Measurements from ENCODE around the gene PAGR1.

DNA sequence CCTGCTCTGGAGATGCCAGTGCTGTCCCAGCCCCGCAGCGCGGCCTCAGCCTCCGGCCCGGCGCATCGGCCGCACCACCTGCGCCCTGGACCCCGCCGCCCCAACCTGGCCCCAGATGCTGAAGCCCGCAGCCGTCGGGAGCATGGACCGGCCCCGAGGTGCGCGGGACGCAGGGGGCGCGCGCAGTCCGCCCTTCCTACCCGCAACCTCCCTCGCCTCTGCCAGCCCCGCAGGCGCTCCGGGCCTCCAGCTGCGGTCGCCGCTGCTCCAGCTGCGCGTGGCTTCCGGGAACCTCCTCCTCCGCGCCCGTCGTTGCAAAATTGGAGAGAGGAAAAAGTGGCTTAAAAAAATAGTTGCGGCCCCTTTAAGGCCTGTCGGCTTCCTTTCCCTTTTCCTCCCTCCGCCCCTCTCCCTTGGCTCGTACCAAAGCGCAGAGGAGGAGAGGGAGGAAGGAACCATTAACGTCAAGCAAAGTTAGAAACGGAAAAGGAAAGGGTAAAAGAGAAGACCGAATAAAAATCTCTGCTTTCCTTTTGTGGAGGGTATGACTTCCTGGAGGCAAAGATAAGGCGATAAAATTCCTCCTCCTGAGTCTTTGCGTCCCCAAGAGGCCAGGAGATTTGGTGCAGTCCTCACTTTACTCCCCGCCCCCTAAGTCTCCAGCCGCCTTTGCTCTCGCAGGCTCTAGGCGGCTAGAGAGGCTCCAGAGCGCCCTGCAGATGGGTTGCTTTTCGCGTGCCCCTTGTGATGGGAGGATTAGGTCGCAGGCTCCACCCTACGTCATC, 47.1 kb downstream of the PAGR1 start, which contains the start of gene CDIPT:
- TF ChIP-seq, protein P1, sequence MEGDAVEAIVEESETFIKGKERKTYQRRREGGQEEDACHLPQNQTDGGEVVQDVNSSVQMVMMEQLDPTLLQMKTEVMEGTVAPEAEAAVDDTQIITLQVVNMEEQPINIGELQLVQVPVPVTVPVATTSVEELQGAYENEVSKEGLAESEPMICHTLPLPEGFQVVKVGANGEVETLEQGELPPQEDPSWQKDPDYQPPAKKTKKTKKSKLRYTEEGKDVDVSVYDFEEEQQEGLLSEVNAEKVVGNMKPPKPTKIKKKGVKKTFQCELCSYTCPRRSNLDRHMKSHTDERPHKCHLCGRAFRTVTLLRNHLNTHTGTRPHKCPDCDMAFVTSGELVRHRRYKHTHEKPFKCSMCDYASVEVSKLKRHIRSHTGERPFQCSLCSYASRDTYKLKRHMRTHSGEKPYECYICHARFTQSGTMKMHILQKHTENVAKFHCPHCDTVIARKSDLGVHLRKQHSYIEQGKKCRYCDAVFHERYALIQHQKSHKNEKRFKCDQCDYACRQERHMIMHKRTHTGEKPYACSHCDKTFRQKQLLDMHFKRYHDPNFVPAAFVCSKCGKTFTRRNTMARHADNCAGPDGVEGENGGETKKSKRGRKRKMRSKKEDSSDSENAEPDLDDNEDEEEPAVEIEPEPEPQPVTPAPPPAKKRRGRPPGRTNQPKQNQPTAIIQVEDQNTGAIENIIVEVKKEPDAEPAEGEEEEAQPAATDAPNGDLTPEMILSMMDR (IDR thresholded peaks at IDR 0.05), result peak; percentile 3 to 87 (median 59)
- TF ChIP-seq POLR2A (IDR thresholded peaks at IDR 0.05), result peak in 1 of 2 donors; percentile 11

All from vagina (tissue), 2 donors.